H4 (cell line): ENCODE results near the gene NDUFA1. TPM values are rescaled to one million over a fixed set of nuclear protein-coding genes. Genes with fewer than 3 reads are reported as not detected.
"Not testable (repeated sequence)": the region's sequence is repeated elsewhere in the genome, so short reads cannot be mapped to it uniquely, and the experiment has no call there.

Experiments
- DNase-seq: peaks from one replicate; pipeline ENCODE4 v3.0.0-alpha.2; 2015; ENCODE audit warnings: low spot score
- total RNA-seq: library from RNA; depleted of rRNA; stranded (reverse); fragments of >200 nt; shearing (Covaris generic); gene quantifications from 2 replicates; pipeline ENCODE4 v1.2.3, GENCODE V29; 2014; rRNA removed

Gene NDUFA1
- total RNA-seq, 1 experiment from 2014 or later: 163 TPM

DNA sequence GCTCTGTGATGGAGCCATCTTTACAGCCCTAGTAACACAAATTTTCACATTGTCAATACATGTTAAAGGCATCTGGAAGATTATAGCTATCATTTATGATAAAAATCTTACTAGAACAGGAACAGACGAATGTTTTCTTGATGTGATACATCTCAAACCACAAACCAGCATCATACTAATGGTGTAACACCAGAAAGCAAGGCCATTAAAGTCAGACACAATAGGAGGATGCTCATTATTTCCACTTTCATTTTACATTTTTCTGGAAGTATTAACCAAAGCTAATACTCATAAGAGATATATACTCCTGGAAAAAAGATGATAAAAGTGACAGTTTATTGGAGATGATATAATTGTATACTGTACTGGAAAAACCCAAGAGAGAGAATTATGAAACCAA, 29.3 kb downstream of the NDUFA1 start:
- no peak for DNase-seq

DNA sequence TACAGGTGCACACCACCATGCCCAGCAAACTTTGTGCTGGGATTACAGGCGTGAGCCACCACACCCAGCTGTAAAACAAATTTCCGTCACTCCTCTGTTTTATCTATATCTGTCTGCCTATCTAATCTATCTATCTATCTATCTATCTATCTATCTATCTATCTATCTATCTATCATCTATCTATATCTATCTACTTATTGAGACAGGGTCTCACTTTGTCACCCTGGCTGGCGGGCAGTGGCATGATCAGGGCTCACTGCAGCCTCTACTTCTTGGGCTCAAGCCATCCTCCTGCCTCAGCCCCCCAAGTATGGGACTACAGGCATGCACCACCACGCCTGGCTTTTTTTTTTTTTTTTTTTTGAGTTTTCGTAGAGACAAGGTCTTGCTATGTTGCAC, 44.7 kb downstream of the NDUFA1 start:
- DNase-seq: no peak

- DNase-seq: no peak
These were observed 46.2 kb downstream of the NDUFA1 start for GRCh38 chrX:119917877-119918276.

- no peak for DNase-seq
These were observed 48.4 kb downstream of the NDUFA1 start for GRCh38 chrX:119919835-119920585.

- DNase-seq: not testable (repeated sequence)
These were observed 50.8 kb downstream of the NDUFA1 start for GRCh38 chrX:119922391-119922790.

Other genes starting within 250 kb of the NDUFA1 start
- gene SEPTIN6, start 178.7 kb upstream of the NDUFA1 start, total RNA-seq: 21.3 and 28.0 TPM in 2 replicates
- 0.10 TPM in 1 of 2 replicates, not detected in the other for gene SOWAHD, start 113.2 kb upstream of the NDUFA1 start, total RNA-seq
- gene RPL39, start 80.2 kb upstream of the NDUFA1 start, total RNA-seq: 7,124 and 8,669 TPM in 2 replicates
- gene UPF3B, start 18.9 kb upstream of the NDUFA1 start, total RNA-seq: 1.5 and 3.7 TPM in 2 replicates
- gene RNF113A, start 99 bp upstream of the NDUFA1 start, total RNA-seq: 27.4 and 27.5 TPM in 2 replicates
- gene AKAP14, start 24.1 kb downstream of the NDUFA1 start, total RNA-seq: not detected in 2 replicates
- 3.1 and 3.5 TPM in 2 replicates for gene NKAP, start 71.9 kb downstream of the NDUFA1 start, total RNA-seq
- gene RHOXF2B, start 205.9 kb downstream of the NDUFA1 start, total RNA-seq: not detected in 2 replicates
- gene RHOXF1, start 244.1 kb downstream of the NDUFA1 start, total RNA-seq: not detected in 2 replicates